HepG2 (cell line): ENCODE results near the gene TSPAN17. TPM values are rescaled to one million over a fixed set of nuclear protein-coding genes. Genes with fewer than 3 reads are reported as not detected.

ENCODE experiments used
- DR1 ChIP-seq: sonication (generic); formaldehyde crosslinking; IDR thresholded peaks from 2 replicates; pipeline ENCODE4 v1.8.0; 2021; ENCODE audit warnings: mild to moderate bottlenecking, missing genetic modification reagents, inconsistent platforms
- RFXANK ChIP-seq: IDR thresholded peaks from 2 replicates; pipeline ENCODE4 v1.6.1; 2016
- SMAD1 ChIP-seq: sonication (generic); formaldehyde crosslinking; IDR thresholded peaks from 2 replicates; pipeline ENCODE4 v1.4.0; 2020; ENCODE audit warnings: missing genetic modification reagents, low read depth, mild to moderate bottlenecking, borderline replicate concordance
- TEAD2 ChIP-seq: sonication (generic); formaldehyde crosslinking; IDR thresholded peaks from 2 replicates; pipeline ENCODE4 v1.9.0; 2021; ENCODE audit warnings: missing genetic modification reagents
- TEAD3 ChIP-seq: optimal IDR thresholded peaks from 2 replicates; pipeline ENCODE3; 2016; ENCODE audit warnings: borderline replicate concordance
- ZNF766 ChIP-seq: sonication (generic); formaldehyde crosslinking; IDR thresholded peaks from 2 replicates; pipeline ENCODE4 v1.5.0; 2020; ENCODE audit warnings: missing genetic modification reagents, borderline replicate concordance
- ZNF781 ChIP-seq: sonication (generic); formaldehyde crosslinking; IDR thresholded peaks from 2 replicates; pipeline ENCODE4 v1.5.1; 2020; ENCODE audit warnings: borderline replicate concordance, mild to moderate bottlenecking, missing genetic modification reagents; ENCODE audit errors: not compliant biosample characterization
- polyA plus RNA-seq, 8 experiments: library from polyadenylated mRNA; depleted of rRNA in 3 of 8; stranded (reverse) in 7 of 8; unstranded in 1 of 8; fragments of >200 nt; fragmentation: Illumina TruSeq in 4 of 8; extraction: Trizol in 4 of 8; gene quantifications; 2 replicates each; pipeline versions ENCODE4 v1.2.1 to v1.2.3, GENCODE V29; 2011 to 2016; ENCODE audit warnings: low read depth in 4 of 8, missing spikeins in 1 of 8, mixed read lengths in 1 of 8; ENCODE audit not compliant: insufficient read depth in 1 of 8
- total RNA-seq, 5 experiments: library from RNA; depleted of rRNA; stranded (reverse); fragments of >200 nt; fragmentation: Illumina TruSeq; extraction: Trizol; gene quantifications; 2 replicates each; pipeline ENCODE4 v1.2.3, GENCODE V29; 2016; ENCODE audit warnings: low read depth in 1 of 5
- TF ChIP-seq, protein P1 (sequence below): IDR thresholded peaks from 2 replicates; pipeline ENCODE4 v1.6.1; 2012; ENCODE audit warnings: low read length, improper control_type of control experiment
- TF ChIP-seq, protein P2 (sequence below): sonication (generic); formaldehyde crosslinking; IDR thresholded peaks from 2 replicates; pipeline ENCODE4 v1.5.1; 2020; ENCODE audit warnings: missing genetic modification reagents, mild to moderate bottlenecking, borderline replicate concordance
- TF ChIP-seq, protein P3 (sequence below), 2 experiments: IDR thresholded peaks; 2 replicates each; pipeline ENCODE4 v1.6.1; 2011 to 2012; ENCODE audit warnings: low read length in 2 of 2, borderline replicate concordance in 1 of 2, low read depth in 1 of 2, mild to moderate bottlenecking in 1 of 2, moderate library complexity in 1 of 2
- TF ChIP-seq, protein P4 (sequence below): sonication (generic); formaldehyde crosslinking; IDR thresholded peaks from 2 replicates; pipeline ENCODE4 v1.4.0; 2020; ENCODE audit warnings: missing genetic modification reagents, borderline replicate concordance
- TF ChIP-seq, protein P5 (sequence below), 2 experiments: sonication (generic) in 1 of 2; formaldehyde crosslinking in 1 of 2; IDR thresholded peaks; 2 replicates each; pipeline versions ENCODE4 v1.4.0 to v1.6.1; 2016 to 2020; ENCODE audit warnings: borderline replicate concordance in 1 of 2, low read depth in 1 of 2, mild to moderate bottlenecking in 1 of 2, missing genetic modification reagents in 1 of 2

Gene TSPAN17
- total and polyA plus RNA-seq, 2 of the 13 experiments (the other 11 are each of a cell fraction or from before 2014, with no cell fraction given) = 11.5 to 15.0 TPM

DNA sequence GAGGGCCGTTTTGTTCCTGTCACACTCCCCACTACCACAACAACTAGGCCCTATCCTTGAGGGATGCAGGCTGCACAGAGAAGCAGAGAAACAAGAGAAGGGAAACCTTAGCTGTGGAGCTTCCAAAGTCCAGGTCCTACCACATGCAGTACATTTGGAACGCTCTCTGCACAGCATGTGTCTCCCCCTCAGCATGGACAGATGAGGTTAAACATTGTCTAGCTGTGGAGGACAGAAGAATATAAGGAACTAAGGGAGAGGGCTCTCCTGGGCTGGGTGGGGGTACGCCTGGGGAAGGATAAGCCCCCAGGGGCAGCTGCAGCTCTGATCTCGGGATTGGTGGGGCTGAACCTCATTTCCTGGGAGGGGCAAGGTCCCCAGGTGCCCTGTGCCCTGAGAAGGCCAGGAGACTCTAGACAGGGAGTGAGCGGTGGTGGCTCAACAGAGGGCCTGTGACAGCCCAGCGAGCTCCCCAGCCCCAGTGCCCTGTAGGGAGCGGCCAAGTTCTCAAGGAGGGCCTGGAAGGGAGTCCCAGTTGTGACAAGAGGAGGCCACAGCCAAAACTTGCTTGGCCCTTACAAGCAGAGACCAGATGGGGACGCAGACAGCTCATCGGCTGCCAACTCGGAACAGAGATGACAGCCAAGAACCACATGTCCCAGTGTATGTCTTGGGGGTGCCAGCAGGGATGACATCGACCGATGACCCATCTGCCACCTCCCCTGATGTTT lies 30.1 kb downstream of the TSPAN17 start (continued):
- TF ChIP-seq, protein P1, sequence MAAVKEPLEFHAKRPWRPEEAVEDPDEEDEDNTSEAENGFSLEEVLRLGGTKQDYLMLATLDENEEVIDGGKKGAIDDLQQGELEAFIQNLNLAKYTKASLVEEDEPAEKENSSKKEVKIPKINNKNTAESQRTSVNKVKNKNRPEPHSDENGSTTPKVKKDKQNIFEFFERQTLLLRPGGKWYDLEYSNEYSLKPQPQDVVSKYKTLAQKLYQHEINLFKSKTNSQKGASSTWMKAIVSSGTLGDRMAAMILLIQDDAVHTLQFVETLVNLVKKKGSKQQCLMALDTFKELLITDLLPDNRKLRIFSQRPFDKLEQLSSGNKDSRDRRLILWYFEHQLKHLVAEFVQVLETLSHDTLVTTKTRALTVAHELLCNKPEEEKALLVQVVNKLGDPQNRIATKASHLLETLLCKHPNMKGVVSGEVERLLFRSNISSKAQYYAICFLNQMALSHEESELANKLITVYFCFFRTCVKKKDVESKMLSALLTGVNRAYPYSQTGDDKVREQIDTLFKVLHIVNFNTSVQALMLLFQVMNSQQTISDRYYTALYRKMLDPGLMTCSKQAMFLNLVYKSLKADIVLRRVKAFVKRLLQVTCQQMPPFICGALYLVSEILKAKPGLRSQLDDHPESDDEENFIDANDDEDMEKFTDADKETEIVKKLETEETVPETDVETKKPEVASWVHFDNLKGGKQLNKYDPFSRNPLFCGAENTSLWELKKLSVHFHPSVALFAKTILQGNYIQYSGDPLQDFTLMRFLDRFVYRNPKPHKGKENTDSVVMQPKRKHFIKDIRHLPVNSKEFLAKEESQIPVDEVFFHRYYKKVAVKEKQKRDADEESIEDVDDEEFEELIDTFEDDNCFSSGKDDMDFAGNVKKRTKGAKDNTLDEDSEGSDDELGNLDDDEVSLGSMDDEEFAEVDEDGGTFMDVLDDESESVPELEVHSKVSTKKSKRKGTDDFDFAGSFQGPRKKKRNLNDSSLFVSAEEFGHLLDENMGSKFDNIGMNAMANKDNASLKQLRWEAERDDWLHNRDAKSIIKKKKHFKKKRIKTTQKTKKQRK = no peak
- no peak for TF ChIP-seq TEAD2 (CRISPR knock-in tag)
- no peak for TF ChIP-seq ZNF766 (CRISPR knock-in tag)
- TF ChIP-seq, protein P2, sequence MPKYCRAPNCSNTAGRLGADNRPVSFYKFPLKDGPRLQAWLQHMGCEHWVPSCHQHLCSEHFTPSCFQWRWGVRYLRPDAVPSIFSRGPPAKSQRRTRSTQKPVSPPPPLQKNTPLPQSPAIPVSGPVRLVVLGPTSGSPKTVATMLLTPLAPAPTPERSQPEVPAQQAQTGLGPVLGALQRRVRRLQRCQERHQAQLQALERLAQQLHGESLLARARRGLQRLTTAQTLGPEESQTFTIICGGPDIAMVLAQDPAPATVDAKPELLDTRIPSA (CRISPR knock-in tag) = no peak
- 0 out of 2 replicates have a peak, but pooled peaks have one; percentile 32 for TF ChIP-seq SMAD1
- no peak for TF ChIP-seq ZNF781 (CRISPR knock-in tag)
- TF ChIP-seq, protein P3, sequence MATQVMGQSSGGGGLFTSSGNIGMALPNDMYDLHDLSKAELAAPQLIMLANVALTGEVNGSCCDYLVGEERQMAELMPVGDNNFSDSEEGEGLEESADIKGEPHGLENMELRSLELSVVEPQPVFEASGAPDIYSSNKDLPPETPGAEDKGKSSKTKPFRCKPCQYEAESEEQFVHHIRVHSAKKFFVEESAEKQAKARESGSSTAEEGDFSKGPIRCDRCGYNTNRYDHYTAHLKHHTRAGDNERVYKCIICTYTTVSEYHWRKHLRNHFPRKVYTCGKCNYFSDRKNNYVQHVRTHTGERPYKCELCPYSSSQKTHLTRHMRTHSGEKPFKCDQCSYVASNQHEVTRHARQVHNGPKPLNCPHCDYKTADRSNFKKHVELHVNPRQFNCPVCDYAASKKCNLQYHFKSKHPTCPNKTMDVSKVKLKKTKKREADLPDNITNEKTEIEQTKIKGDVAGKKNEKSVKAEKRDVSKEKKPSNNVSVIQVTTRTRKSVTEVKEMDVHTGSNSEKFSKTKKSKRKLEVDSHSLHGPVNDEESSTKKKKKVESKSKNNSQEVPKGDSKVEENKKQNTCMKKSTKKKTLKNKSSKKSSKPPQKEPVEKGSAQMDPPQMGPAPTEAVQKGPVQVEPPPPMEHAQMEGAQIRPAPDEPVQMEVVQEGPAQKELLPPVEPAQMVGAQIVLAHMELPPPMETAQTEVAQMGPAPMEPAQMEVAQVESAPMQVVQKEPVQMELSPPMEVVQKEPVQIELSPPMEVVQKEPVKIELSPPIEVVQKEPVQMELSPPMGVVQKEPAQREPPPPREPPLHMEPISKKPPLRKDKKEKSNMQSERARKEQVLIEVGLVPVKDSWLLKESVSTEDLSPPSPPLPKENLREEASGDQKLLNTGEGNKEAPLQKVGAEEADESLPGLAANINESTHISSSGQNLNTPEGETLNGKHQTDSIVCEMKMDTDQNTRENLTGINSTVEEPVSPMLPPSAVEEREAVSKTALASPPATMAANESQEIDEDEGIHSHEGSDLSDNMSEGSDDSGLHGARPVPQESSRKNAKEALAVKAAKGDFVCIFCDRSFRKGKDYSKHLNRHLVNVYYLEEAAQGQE (IDR thresholded peaks at IDR 0.05; ENCODE audit: borderline replicate concordance in 1 of 2, low read depth in 1 of 2, low read length in 2 of 2) = no peak
- TF ChIP-seq, protein P4, sequence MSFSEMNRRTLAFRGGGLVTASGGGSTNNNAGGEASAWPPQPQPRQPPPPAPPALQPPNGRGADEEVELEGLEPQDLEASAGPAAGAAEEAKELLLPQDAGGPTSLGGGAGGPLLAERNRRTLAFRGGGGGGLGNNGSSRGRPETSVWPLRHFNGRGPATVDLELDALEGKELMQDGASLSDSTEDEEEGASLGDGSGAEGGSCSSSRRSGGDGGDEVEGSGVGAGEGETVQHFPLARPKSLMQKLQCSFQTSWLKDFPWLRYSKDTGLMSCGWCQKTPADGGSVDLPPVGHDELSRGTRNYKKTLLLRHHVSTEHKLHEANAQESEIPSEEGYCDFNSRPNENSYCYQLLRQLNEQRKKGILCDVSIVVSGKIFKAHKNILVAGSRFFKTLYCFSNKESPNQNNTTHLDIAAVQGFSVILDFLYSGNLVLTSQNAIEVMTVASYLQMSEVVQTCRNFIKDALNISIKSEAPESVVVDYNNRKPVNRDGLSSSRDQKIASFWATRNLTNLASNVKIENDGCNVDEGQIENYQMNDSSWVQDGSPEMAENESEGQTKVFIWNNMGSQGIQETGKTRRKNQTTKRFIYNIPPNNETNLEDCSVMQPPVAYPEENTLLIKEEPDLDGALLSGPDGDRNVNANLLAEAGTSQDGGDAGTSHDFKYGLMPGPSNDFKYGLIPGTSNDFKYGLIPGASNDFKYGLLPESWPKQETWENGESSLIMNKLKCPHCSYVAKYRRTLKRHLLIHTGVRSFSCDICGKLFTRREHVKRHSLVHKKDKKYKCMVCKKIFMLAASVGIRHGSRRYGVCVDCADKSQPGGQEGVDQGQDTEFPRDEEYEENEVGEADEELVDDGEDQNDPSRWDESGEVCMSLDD = no peak
- TF ChIP-seq DR1 (CRISPR knock-in tag) = no peak
- TF ChIP-seq RFXANK = no peak
- no peak for TF ChIP-seq TEAD3 (CRISPR knock-in tag)
- TF ChIP-seq, protein P5, sequence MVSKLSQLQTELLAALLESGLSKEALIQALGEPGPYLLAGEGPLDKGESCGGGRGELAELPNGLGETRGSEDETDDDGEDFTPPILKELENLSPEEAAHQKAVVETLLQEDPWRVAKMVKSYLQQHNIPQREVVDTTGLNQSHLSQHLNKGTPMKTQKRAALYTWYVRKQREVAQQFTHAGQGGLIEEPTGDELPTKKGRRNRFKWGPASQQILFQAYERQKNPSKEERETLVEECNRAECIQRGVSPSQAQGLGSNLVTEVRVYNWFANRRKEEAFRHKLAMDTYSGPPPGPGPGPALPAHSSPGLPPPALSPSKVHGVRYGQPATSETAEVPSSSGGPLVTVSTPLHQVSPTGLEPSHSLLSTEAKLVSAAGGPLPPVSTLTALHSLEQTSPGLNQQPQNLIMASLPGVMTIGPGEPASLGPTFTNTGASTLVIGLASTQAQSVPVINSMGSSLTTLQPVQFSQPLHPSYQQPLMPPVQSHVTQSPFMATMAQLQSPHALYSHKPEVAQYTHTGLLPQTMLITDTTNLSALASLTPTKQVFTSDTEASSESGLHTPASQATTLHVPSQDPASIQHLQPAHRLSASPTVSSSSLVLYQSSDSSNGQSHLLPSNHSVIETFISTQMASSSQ (IDR thresholded peaks at IDR 0.05; ENCODE audit: low read depth) = peak; percentile 69
- TF ChIP-seq, protein P5 (CRISPR knock-in tag; IDR thresholded peaks at IDR 0.05; ENCODE audit: borderline replicate concordance) = 0 out of 2 replicates have a peak, but pooled peaks have one; percentile 9
